Choroid plexus epithelial cell (primary cell): ENCODE measurements around the gene SPOCD1.
A peak's percentile ranks its signal among the peaks of the same experiment; 100 is the strongest.

ENCODE experiments used
- DNase-seq: peaks from one replicate; pipeline ENCODE4 v3.0.0-alpha.2; 2010; ENCODE audit warnings: low read depth
- H3K4me3 ChIP-seq: 2 replicates; pipeline ENCODE4 v1.5.1; 2011; ENCODE audit warnings: low read depth, mild to moderate bottlenecking, control low read depth, low read length, moderate library complexity
- TF ChIP-seq, protein P1 (sequence below): conservative IDR thresholded peaks from 2 replicates; pipeline ENCODE4 v1.5.1; 2011; ENCODE audit warnings: low read depth, mild to moderate bottlenecking, control low read depth, inconsistent platforms, low read length, moderate library complexity

Gene SPOCD1

GRCh38 chr1:31760471-31761470 lies 55.1 kb downstream of the SPOCD1 start:
- TF ChIP-seq, protein P1, sequence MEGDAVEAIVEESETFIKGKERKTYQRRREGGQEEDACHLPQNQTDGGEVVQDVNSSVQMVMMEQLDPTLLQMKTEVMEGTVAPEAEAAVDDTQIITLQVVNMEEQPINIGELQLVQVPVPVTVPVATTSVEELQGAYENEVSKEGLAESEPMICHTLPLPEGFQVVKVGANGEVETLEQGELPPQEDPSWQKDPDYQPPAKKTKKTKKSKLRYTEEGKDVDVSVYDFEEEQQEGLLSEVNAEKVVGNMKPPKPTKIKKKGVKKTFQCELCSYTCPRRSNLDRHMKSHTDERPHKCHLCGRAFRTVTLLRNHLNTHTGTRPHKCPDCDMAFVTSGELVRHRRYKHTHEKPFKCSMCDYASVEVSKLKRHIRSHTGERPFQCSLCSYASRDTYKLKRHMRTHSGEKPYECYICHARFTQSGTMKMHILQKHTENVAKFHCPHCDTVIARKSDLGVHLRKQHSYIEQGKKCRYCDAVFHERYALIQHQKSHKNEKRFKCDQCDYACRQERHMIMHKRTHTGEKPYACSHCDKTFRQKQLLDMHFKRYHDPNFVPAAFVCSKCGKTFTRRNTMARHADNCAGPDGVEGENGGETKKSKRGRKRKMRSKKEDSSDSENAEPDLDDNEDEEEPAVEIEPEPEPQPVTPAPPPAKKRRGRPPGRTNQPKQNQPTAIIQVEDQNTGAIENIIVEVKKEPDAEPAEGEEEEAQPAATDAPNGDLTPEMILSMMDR: no peak
- H3K4me3 ChIP-seq: peak overlapping the region; percentile 62
- peak; percentile 44 for DNase-seq

DNA sequence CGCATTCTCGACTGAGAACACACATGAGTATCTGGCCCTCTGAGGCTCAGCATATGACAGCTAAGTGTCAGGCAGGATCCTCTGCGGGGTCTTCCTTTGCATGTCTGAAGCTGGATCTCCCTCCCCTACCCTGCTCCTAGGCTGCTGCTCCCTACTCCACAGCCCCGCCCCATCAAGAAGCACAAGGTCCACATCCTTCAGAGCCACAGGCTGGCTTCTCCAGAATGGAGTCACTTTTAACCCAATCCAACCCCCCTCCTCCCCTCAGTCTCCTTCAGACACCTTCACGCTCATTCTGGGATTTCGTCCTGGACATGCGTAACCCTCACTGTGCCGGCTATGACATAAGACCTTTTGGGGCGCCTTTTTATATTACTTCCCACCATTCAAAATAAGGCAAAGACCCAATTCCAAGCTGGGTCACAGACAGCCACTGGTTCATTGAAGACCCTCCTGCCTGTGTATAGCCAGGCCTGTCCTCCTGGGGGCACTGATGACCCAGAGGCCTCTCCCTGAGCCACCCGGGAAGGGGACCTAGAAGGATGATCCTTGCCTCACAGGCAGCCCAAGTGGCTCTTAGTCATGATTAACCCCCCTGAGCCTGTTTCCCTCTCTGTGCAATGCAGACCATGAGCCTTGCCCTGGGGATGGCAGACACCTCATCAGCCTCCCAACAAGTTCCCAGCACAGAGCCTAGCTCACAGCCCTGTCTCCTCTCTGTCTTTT lies 56.4 kb downstream of the SPOCD1 start:
- TF ChIP-seq, protein P1: no peak
- H3K4me3 ChIP-seq: no peak overlapping the region
- DNase-seq: no peak

- no peak overlapping the region for H3K4me3 ChIP-seq
- TF ChIP-seq, protein P1: no peak
- DNase-seq: no peak
Measured at GRCh38 chr1:31758823-31759222, 57.0 kb downstream of the SPOCD1 start.

GRCh38 chr1:31757989-31758388 lies 57.8 kb downstream of the SPOCD1 start:
- no peak overlapping the region for H3K4me3 ChIP-seq
- TF ChIP-seq, protein P1: no peak
- DNase-seq: no peak

GRCh38 chr1:31757204-31757679 lies 58.6 kb downstream of the SPOCD1 start:
- H3K4me3 ChIP-seq: no peak overlapping the region
- DNase-seq: no peak
- TF ChIP-seq, protein P1: no peak

- H3K4me3 ChIP-seq: no peak overlapping the region
- no peak for DNase-seq
- TF ChIP-seq, protein P1: no peak
Measured at GRCh38 chr1:31756578-31756977, 59.2 kb downstream of the SPOCD1 start.
